Epithelial cell of prostate (primary cell): ENCODE measurements around the gene CHD6.

ENCODE experiments used
- DNase-seq: peaks from one replicate; pipeline ENCODE4 v3.0.0-alpha.2; 2011; ENCODE audit warnings: low read depth, low spot score
- H3K27ac ChIP-seq: fragments of 450-650 bp; 2 replicates; pipeline ENCODE4 v1.5.1; 2017; ENCODE audit warnings: mild to moderate bottlenecking

Gene CHD6

GRCh38 chr20:41513829-41514228 is 104.3 kb downstream of the CHD6 start:
- H3K27ac ChIP-seq: no peak overlapping the region
- no peak for DNase-seq

- no peak for DNase-seq
Measured at GRCh38 chr20:41512624-41513023, 105.6 kb downstream of the CHD6 start.

GRCh38 chr20:41510847-41511450 is 107.2 kb downstream of the CHD6 start:
- no peak for DNase-seq
- H3K27ac ChIP-seq: no peak overlapping the region

More at GRCh38 chr20:41512624-41513023, 105.6 kb downstream of the CHD6 start:
- no peak overlapping the region for H3K27ac ChIP-seq

- H3K27ac ChIP-seq: no peak overlapping the region
- DNase-seq: no peak
Measured at GRCh38 chr20:41510224-41510623, 108.0 kb downstream of the CHD6 start.

- no peak for DNase-seq
- H3K27ac ChIP-seq: no peak overlapping the region
Measured at GRCh38 chr20:41509316-41510200, 108.6 kb downstream of the CHD6 start.

- H3K27ac ChIP-seq: no peak overlapping the region
- DNase-seq: no peak
Measured at GRCh38 chr20:41508335-41508734, 109.8 kb downstream of the CHD6 start.

GRCh38 chr20:41507851-41508250 is 110.3 kb downstream of the CHD6 start:
- no peak overlapping the region for H3K27ac ChIP-seq
- no peak for DNase-seq

- H3K27ac ChIP-seq: no peak overlapping the region
- DNase-seq: no peak
Measured at GRCh38 chr20:41507436-41507835, 110.7 kb downstream of the CHD6 start.

GRCh38 chr20:41506192-41506915 is 111.8 kb downstream of the CHD6 start:
- no peak overlapping the region for H3K27ac ChIP-seq
- no peak for DNase-seq

GRCh38 chr20:41505184-41505583 is 113.0 kb downstream of the CHD6 start:
- H3K27ac ChIP-seq: no peak overlapping the region
- no peak for DNase-seq

- DNase-seq: no peak
- H3K27ac ChIP-seq: no peak overlapping the region
Measured at GRCh38 chr20:41501376-41501775, 116.8 kb downstream of the CHD6 start.

GRCh38 chr20:41499961-41500725 is 118.0 kb downstream of the CHD6 start:
- no peak overlapping the region for H3K27ac ChIP-seq
- no peak for DNase-seq

- no peak overlapping the region for H3K27ac ChIP-seq
- no peak for DNase-seq
Measured at GRCh38 chr20:41499064-41499463, 119.1 kb downstream of the CHD6 start.

GRCh38 chr20:41497186-41497895 is 120.8 kb downstream of the CHD6 start:
- no peak for DNase-seq
- no peak overlapping the region for H3K27ac ChIP-seq

- DNase-seq: no peak
- H3K27ac ChIP-seq: no peak overlapping the region
Measured at GRCh38 chr20:41494451-41494850, 123.7 kb downstream of the CHD6 start.

GRCh38 chr20:41483553-41483930 is 134.6 kb downstream of the CHD6 start:
- no peak for DNase-seq

GRCh38 chr20:41482647-41483552 is 135.3 kb downstream of the CHD6 start:
- no peak for DNase-seq

More at GRCh38 chr20:41483553-41483930, 134.6 kb downstream of the CHD6 start:
- H3K27ac ChIP-seq: no peak overlapping the region

GRCh38 chr20:41480054-41480770 is 138.0 kb downstream of the CHD6 start:
- no peak for DNase-seq
- no peak overlapping the region for H3K27ac ChIP-seq

More at GRCh38 chr20:41482647-41483552, 135.3 kb downstream of the CHD6 start:
- no peak overlapping the region for H3K27ac ChIP-seq
